T-helper 2 cell (primary cell): ENCODE measurements around the gene TMEM52.
"Not testable (repeated sequence)": the region's sequence is repeated elsewhere in the genome, so short reads cannot be mapped to it uniquely, and the experiment has no call there.

ENCODE experiments used
- DNase-seq, 5 experiments: peaks; one replicate each; pipeline versions ENCODE4 v3.0.0 to v3.0.0-alpha.2; 2012 to 2022

The TMEM52 gene

DNA sequence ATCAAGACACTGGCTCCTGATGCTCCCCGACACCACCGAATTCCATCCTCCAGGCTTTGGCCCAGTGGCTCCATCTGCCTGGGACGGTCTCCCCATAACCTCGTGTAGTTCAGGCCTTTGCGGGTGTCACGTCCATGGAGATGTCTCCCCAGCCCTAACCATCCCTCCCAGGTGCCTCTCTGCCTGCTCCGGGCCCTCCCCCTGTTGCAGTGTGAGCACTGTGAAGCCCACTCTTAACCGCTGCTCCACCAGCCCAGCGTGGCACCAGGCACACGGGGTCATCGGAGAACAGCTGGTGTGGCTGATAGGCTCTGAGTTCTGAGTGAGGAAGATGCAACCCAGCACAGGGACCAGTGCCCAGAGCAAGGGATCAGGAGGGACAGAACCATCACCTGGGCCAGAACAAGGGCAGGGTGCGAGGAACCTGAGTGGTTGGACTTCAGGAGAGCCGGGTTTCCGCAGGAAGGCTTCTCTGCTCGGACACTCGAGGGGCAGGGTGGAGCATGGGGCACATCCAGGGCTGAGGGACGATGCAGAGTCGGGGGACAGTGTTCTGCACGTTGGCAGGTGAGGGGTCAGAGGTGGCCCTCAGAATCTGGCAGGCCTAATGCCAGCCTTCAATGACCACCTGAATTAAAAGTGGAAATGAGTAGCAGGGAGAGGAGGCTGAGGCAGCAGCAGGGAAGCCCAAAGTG is 25.6 kb downstream of the TMEM52 start:
- DNase-seq, result no peak

GRCh38 chr1:1892763-1893120 is 26.3 kb downstream of the TMEM52 start:
- DNase-seq, result no peak

GRCh38 chr1:1892079-1892762 is 26.9 kb downstream of the TMEM52 start:
- DNase-seq, result no peak

DNA sequence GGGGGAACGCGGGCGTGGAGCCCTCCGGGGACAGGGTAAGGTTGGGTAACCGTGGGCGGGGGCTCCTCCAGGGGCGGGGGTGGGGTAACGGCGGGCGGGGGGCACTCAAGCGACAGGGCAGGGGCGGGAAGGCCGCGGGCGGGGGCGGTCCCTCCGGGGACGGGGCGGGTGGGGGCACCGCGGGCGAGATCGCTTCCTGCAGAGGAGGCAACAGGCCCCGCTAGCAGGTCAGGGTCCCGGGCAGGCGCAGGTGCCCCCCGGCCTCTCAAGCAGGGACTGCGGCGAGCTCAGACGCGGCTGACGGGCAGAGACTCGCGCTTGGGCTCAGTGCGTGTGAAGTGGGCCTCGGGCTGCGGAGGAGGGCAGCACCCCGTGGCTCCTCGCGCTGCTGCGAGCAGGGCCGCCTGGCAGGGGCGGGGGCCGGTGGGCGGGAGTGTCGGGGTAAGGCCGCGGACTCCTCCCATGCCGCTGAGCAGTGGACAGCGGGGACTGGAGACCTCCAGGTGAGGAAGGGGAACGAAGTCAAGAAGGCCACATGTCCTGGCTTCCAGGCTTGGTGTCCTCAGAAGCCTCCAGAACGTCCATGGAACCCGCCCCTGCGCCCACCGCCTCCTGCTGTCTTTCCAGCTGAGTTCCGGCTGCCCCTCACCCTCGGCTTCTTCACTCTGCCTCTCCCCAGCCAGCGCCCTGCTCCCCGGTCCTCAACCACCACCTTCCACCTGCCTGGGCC is 27.6 kb downstream of the TMEM52 start:
- DNase-seq, result peak; percentile 49 to 83 (median 80)

DNA sequence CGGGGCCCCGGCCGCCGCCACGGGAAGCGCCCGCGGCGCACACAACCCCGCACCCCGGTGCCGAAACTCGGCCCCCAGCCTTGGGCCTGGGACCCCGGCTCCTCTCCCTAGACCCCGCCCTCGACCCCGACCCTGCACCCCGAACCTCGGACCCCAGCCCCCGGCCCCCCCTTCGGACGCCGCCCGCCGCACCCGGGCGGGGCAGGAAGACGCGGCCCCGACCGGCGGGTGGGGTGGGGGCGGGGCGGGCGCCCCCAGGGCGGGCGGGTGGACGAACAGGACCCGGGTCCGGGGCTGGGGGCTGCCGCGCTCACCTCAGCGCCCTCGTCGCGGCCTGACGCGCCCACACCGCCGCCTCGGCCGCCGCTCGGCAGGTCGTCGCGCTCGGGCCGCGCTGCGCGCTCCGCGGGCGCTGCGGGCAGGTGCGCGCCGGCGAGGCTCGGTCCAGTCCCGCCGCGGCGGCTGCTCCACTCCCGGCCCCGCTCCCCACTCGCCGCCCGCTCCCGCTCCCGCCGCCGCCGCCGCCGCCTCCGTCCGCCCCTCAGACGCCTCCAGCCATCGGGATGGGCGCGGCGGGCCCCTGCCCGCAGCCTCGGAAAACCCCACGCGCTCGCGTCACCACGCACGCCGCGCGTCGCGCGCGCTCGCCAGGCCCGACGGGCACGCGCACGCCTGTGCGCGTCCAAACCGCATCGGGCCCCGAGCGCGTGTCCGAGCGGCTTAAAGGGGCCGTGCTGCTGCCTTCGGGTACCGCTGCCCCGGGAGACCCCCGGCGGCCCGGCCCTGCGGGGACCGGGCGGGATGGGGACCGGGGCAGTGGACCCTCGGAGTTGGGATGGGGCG is 28.4 kb downstream of the TMEM52 start, which contains the start of gene GNB1:
GNB1 (minus strand) TSS at position 582 of the 843 bp plus-strand sequence. CDS start 65,634 bp downstream, outside the sequence.
- DNase-seq, result peak; percentile 79 to 94 (median 82)

DNA sequence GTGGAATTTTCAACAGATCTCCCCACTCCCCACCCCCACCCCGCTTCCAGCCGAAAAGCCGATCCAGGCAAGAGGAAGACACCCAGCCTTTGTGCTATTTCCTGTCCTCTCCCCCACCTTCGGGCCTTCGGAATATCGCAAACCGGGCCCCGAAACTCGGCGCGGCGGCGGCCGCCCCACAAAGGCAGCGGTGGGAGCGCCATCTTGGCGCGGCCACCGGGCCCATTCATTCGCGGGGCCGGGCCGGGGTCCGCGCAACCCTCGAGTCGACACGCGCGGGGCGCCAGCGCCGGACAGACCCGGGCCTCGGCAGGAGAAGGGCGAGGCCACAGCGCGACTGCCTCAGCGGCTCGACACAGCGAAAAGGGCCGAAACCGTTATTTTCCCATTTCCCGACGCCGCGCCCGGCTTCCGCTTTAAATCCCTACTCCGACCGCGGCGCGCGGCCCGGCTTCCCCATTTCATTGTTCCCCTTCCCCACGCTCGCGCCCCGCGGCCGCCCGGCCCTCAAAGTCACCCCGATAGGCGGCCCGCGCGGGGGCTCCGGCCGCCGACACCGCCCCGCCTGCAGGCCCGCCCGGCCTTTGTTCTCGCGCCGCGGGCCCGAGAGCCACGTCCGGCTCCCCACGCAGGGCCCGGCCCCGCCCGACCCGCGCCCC is 29.1 kb downstream of the TMEM52 start:
- DNase-seq, result peak in 4 of 5 experiments; percentile 10 to 61 (median 38)

- DNase-seq, result no peak
Measured at GRCh38 chr1:1889090-1889750, 29.9 kb downstream of the TMEM52 start.

GRCh38 chr1:1883890-1884289 is 35.2 kb downstream of the TMEM52 start:
- not testable (repeated sequence) for DNase-seq

DNA sequence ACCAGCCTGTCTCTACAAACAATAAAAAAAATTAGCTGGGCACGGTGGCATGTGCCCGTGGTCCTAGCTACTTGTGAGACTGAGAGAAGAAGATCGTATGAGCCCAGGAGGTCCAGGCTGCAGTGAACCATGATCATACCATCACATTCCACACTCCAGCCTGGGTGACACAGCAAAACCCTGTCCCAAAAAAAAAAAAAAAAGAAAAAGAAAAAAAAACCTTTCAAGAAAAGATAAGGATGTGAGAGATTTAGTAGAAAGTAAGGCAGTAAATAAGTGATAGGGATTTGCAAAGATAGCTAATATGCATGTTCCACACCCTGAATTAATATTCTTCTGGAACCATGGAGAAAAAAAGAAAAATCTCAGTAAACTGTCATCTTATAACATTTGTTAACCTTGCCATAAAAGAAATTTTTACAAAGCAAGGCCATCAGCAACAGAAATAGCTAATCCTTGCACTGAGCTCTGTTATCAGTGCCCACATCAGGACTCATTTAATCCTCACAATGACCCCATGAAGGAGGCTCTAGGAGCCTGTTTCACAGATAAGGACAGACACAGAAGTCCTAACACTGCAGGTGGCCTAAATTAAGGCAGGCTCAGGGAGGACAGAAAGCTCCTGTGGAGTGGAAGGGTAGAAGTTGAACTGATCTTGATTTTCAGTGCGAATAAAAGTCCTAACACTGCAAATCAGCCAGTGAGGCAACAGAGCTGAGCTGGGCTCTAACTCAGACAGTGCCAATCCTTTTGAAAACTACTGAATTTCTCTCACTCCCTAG is 35.8 kb downstream of the TMEM52 start:
- no peak for DNase-seq

DNA sequence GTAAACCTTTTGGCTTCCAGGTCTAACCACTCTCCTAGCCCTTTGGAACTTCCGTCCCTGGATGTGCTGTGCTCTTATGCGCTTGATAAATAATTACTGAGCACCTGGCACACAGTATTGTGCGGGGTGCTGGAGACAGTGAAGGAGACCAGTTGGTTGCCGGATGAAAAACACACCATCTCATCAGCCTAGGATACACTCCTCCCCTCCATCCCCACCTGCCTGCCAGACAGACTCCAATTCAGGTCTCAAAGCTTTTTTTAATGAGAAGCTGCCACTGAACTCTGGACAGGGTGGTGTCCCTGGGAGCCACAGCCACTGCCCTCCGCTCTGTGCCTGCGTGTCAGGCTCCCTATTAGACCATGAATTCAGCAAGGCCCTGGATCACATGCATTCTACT is 37.4 kb downstream of the TMEM52 start:
- no peak for DNase-seq

- DNase-seq, result no peak
Measured at GRCh38 chr1:1880617-1881312, 38.3 kb downstream of the TMEM52 start.

DNA sequence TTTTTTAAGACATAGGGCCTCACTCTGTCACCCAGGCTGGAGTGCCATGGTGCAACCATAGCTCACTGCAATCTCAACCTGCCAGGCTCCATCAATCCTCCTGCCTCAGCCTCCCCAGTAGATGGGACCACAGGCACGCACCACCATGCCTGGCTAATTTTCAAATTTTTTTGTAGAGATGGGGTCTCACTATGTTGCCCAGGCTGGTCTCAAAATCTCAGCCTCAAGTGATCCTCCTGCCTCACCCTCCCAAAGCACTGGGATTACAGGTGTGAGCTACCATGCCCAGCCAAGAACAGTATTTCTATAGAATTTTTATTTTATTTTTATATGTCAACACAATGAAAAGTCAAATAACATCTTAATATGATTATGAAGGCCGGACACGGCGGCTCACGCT is 39.1 kb downstream of the TMEM52 start:
- no peak for DNase-seq

- DNase-seq, result no peak
Measured at GRCh38 chr1:1877865-1878436, 41.1 kb downstream of the TMEM52 start.

DNA sequence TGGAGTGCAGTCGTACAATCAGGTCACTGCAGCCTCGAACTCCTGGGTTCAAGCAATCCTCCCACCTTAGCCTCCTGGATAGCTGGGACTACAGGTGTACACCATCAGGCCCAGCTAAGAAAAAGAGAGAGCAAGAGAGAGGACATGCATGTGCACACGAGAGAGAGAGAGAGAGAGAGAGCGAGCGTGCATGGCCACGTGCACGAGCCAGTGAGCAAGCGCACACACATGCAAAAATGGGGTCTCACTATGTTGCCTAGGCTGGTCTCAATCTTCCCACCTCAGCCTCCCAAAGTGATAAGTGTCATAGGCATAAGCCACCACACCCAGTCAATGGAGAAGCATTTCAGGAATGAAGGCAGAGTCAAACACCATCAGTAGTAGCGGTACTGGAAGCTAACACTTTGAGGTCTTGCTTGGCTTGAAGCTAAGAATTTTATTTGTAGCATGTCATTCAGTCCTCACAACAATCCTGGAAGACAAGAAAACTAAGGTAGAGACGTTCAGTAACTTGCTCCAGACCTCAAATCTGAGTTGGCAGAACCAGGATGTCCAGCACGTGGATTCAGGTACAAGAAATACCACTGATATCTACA is 42.6 kb downstream of the TMEM52 start:
- DNase-seq, result no peak

- peak in 1 of 5 experiments; percentile 82 for DNase-seq
Measured at GRCh38 chr1:1875932-1876331, 43.1 kb downstream of the TMEM52 start.

DNA sequence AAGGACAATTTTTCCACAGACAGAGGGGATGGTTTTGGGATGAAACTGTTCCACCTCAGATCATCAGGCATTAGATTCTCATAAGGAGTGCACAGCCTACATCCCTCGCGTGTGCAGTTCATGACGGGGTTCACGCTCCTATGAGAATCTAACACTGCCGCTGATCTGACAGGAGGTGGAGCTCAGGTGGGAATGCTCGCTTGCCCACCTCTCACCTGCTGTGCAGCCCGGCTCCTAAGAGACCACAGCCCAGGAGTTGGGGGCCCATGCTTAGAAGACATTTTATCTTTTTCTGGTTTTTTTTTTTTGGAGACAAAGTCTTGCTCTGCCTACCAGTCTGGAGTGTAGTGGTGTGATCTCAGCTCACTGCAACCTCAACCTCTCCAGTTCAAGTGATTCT is 44.2 kb downstream of the TMEM52 start:
- DNase-seq, result no peak

DNA sequence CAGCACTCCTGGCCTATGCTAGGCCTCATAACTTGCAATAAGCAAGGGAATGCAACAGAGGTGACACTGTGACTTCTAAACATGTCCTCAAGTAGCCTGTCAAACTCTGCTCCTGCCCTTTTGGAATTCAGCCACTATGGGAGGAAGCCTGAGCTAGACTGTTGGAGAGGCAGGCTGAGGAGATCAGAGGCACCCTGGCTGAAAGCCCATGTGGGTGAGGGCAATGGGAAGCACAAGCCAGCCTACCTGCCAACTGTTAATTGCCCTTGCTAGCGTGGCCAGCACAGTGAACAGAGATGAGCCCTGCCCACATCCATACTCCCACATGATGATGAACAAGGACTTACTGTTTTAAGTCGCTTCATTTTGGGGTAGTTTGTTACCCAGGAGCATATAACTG is 45.9 kb downstream of the TMEM52 start:
- DNase-seq, result no peak

GRCh38 chr1:1872329-1872994 is 46.6 kb downstream of the TMEM52 start:
- no peak for DNase-seq

DNA sequence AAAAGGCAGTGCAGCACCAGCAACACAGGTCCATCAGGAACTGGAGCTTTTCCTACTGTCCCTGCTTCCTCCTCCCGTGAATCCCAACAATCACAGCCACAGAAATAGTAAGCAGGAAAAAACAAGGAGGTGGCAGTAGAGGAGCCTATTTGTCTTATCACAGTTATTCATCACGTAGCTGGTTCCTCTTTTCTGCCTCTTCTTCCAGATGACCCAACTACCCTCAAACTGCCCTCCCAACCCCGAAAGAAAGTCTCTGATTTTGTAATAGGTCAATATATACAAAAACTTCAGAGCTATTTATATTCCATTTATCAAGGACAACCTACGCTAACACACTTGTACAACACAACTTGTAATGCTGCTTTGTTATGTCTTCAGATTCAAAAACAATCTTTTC is 49.6 kb downstream of the TMEM52 start:
- no peak for DNase-seq
